Muscle layer of duodenum (tissue), 2 donors: ENCODE results near the gene SLC25A15.
"Not testable (repeated sequence)": the region's sequence is repeated elsewhere in the genome, so short reads cannot be mapped to it uniquely, and the experiment has no call there.

ENCODE experiments used
- H3K27ac ChIP-seq: one replicate; pipeline ENCODE4 v1.7.0; 2013; ENCODE audit warnings: mild to moderate bottlenecking, low read length
- H3K27me3 ChIP-seq: one replicate; pipeline ENCODE4 v1.7.0; 2013; ENCODE audit warnings: low read depth, mild to moderate bottlenecking, control low read depth, low read length
- H3K36me3 ChIP-seq, 2 donors: one replicate each; pipeline ENCODE4 v1.7.0; 2013; ENCODE audit warnings: low read length in 2 of 2, control low read depth in 1 of 2, mild to moderate bottlenecking in 1 of 2; ENCODE audit not compliant: insufficient read depth in 2 of 2, control insufficient read depth in 1 of 2
- H3K4me1 ChIP-seq, 2 donors: one replicate each; pipeline ENCODE4 v1.7.0; 2013; ENCODE audit warnings: low read length in 2 of 2, mild to moderate bottlenecking in 2 of 2, control low read depth in 1 of 2, moderate library complexity in 1 of 2; ENCODE audit not compliant: insufficient read depth in 2 of 2, control insufficient read depth in 1 of 2
- H3K4me3 ChIP-seq, 2 donors: one replicate each; pipeline ENCODE4 v1.7.0; 2013; ENCODE audit warnings: low read length in 2 of 2, low read depth in 1 of 2, mild to moderate bottlenecking in 1 of 2
- H3K9me3 ChIP-seq, 2 donors: one replicate each; pipeline ENCODE4 v1.7.0; 2013; ENCODE audit warnings: low read length in 2 of 2, control low read depth in 1 of 2, mild to moderate bottlenecking in 1 of 2; ENCODE audit not compliant: control insufficient read depth in 1 of 2
- donor health status: healthy.

Gene SLC25A15

GRCh38 chr13:40782971-40783370 is 6.4 kb upstream of the SLC25A15 start:
- H3K36me3 ChIP-seq, H3K9me3 ChIP-seq, H3K27ac ChIP-seq, H3K27me3 ChIP-seq, H3K4me3 ChIP-seq, H3K4me1 ChIP-seq: not testable (repeated sequence)

GRCh38 chr13:40784540-40784939 is 4.9 kb upstream of the SLC25A15 start:
- Histone ChIP-seq H3K4me3 (no peak overlapping the region), H3K27ac (no peak overlapping the region), H3K27me3 (no peaks in the 10 kb centered on the region), H3K9me3 (no peaks in the 10 kb centered on the region), H3K4me1 (no peaks in the 10 kb centered on the region), H3K36me3 (no peaks in the 10 kb centered on the region)

- no peaks in the 10 kb centered on the region for H3K9me3 ChIP-seq
- H3K36me3 ChIP-seq = no peaks in the 10 kb centered on the region
- H3K27me3 ChIP-seq = no peaks in the 10 kb centered on the region
- H3K27ac ChIP-seq = no peak overlapping the region
- no peak overlapping the region for H3K4me3 ChIP-seq
- H3K4me1 ChIP-seq = no peaks in the 10 kb centered on the region
These were observed 2.8 kb upstream of the SLC25A15 start for GRCh38 chr13:40786568-40786996.

GRCh38 chr13:40787062-40787461 is 2.3 kb upstream of the SLC25A15 start:
- Histone ChIP-seq H3K4me1 (no peaks in the 10 kb centered on the region), H3K27ac (no peak overlapping the region), H3K36me3 (no peaks in the 10 kb centered on the region), H3K9me3 (no peaks in the 10 kb centered on the region), H3K27me3 (no peaks in the 10 kb centered on the region), H3K4me3 (no peak overlapping the region)

- H3K4me3 ChIP-seq = peak overlapping the region; percentile 63 to 76
- H3K36me3 ChIP-seq, H3K27me3 ChIP-seq, H3K9me3 ChIP-seq, H3K4me1 ChIP-seq: not testable (repeated sequence)
- peak overlapping the region; percentile 67 for H3K27ac ChIP-seq
These were observed 704 bp upstream of the SLC25A15 start for GRCh38 chr13:40788540-40789274.

- Histone ChIP-seq H3K9me3 (no peaks in the 10 kb centered on the region), H3K4me3 (peak overlapping the region; percentile 69 to 76), H3K27ac (peak overlapping the region; percentile 63), H3K27me3 (no peaks in the 10 kb centered on the region), H3K36me3 (peaks cover 0 to 14% of the 10 kb centered on the region in 2 donors), H3K4me1 (no peaks in the 10 kb centered on the region)
These were observed 774 bp downstream of the SLC25A15 start for GRCh38 chr13:40790154-40790616.

GRCh38 chr13:40792284-40793051 is 3.1 kb downstream of the SLC25A15 start:
- Histone ChIP-seq H3K4me1 (no peaks in the 10 kb centered on the region), H3K27me3 (no peaks in the 10 kb centered on the region), H3K4me3 (no peak overlapping the region), H3K36me3 (peaks cover under 1 to 22% of the 10 kb centered on the region in 2 donors), H3K27ac (no peak overlapping the region), H3K9me3 (no peaks in the 10 kb centered on the region)

- Histone ChIP-seq H3K9me3 (no peaks in the 10 kb centered on the region), H3K36me3 (peaks cover 4 to 22% of the 10 kb centered on the region in 2 donors), H3K27me3 (no peaks in the 10 kb centered on the region), H3K27ac (no peak overlapping the region), H3K4me3 (no peak overlapping the region), H3K4me1 (no peaks in the 10 kb centered on the region)
These were observed 3.9 kb downstream of the SLC25A15 start for GRCh38 chr13:40793339-40793738.

GRCh38 chr13:40794414-40795368 is 5.3 kb downstream of the SLC25A15 start:
- no peaks in the 10 kb centered on the region for H3K9me3 ChIP-seq
- H3K4me1 ChIP-seq = no peaks in the 10 kb centered on the region
- H3K4me3 ChIP-seq = no peak overlapping the region
- peaks cover 8 to 34% of the 10 kb centered on the region in 2 donors for H3K36me3 ChIP-seq
- H3K27me3 ChIP-seq = no peaks in the 10 kb centered on the region
- no peak overlapping the region for H3K27ac ChIP-seq

- Histone ChIP-seq H3K9me3 (no peaks in the 10 kb centered on the region), H3K36me3 (peaks cover 8 to 35% of the 10 kb centered on the region in 2 donors), H3K4me1 (no peaks in the 10 kb centered on the region), H3K4me3 (no peak overlapping the region), H3K27ac (no peak overlapping the region), H3K27me3 (no peaks in the 10 kb centered on the region)
These were observed 7.2 kb downstream of the SLC25A15 start for GRCh38 chr13:40796649-40797048.

- no peak overlapping the region for H3K4me3 ChIP-seq
- no peaks in the 10 kb centered on the region for H3K9me3 ChIP-seq
- H3K4me1 ChIP-seq = no peaks in the 10 kb centered on the region
- peaks cover 15 to 46% of the 10 kb centered on the region in 2 donors for H3K36me3 ChIP-seq
- no peak overlapping the region for H3K27ac ChIP-seq
- no peaks in the 10 kb centered on the region for H3K27me3 ChIP-seq
These were observed 9.0 kb downstream of the SLC25A15 start for GRCh38 chr13:40798380-40798779.
